ENCODE results near the gene CD99. TPM values are rescaled to one million over a fixed set of nuclear protein-coding genes. Genes with fewer than 3 reads are reported as not detected.
A peak's percentile ranks its signal among the peaks of the same experiment; 100 is the strongest.

CD99 gene
- total and polyA plus RNA-seq, 9 of the 15 experiments (the other 6 are each of a cell fraction or from before 2014, with no cell fraction given): 5.0 to 55.3 (median 34.5) TPM

- no peak for TF ChIP-seq FOXO4 (CRISPR knock-in tag; IDR thresholded peaks at IDR 0.05)
- TF ChIP-seq RFX5 (IDR thresholded peaks at IDR 0.05; ENCODE audit: low read depth, low read length): no peak
- no peak for TF ChIP-seq E2F4 (CRISPR knock-in tag; IDR thresholded peaks at IDR 0.05; ENCODE audit: low read depth)
- TF ChIP-seq ZFX (CRISPR knock-in tag; IDR thresholded peaks at IDR 0.05): peak; percentile 56; the same call in 1 of the 2 replicates
- no peak for TF ChIP-seq E2F3 (CRISPR knock-in tag; IDR thresholded peaks at IDR 0.05)
- no peak for TF ChIP-seq MEIS2 (IDR thresholded peaks at IDR 0.05; ENCODE audit: partially characterized antibody)
- no peak for TF ChIP-seq RREB1 (CRISPR knock-in tag; IDR thresholded peaks at IDR 0.05)
- TF ChIP-seq BRCA1 (IDR thresholded peaks at IDR 0.05): no peak
- TF ChIP-seq BRCA1 (CRISPR knock-in tag; IDR thresholded peaks at IDR 0.05): no peak
- TF ChIP-seq CAMTA2 (CRISPR knock-in tag; conservative IDR thresholded peaks at IDR 0.05): no peak
- no peak for TF ChIP-seq MTA1 (IDR thresholded peaks at IDR 0.05; ENCODE audit: borderline replicate concordance)
- TF ChIP-seq HES1 (IDR thresholded peaks at IDR 0.05; ENCODE audit: low read depth): no peak
- peak; percentile 74; the same call in 1 of the 2 replicates for TF ChIP-seq KDM2B (CRISPR knock-in tag; IDR thresholded peaks at IDR 0.05)
- TF ChIP-seq ARID4B (CRISPR knock-in tag; IDR thresholded peaks at IDR 0.05): peak; percentile 22; the same call in 1 of the 2 replicates
These were observed at the start of gene CD99 (continued) for GRCh38 chrX:2690856-2691542.
